NCI-H82 treated with DMSO at 0.1 percent for 48 hours (cell line): ENCODE results near the gene KCNJ4.

Source experiments
- DNase-seq: peaks from one replicate; lab custom pipeline; 2025; ENCODE audit not compliant: unreplicated experiment; lab: John Stamatoyannopoulos, UW

Gene KCNJ4

DNA sequence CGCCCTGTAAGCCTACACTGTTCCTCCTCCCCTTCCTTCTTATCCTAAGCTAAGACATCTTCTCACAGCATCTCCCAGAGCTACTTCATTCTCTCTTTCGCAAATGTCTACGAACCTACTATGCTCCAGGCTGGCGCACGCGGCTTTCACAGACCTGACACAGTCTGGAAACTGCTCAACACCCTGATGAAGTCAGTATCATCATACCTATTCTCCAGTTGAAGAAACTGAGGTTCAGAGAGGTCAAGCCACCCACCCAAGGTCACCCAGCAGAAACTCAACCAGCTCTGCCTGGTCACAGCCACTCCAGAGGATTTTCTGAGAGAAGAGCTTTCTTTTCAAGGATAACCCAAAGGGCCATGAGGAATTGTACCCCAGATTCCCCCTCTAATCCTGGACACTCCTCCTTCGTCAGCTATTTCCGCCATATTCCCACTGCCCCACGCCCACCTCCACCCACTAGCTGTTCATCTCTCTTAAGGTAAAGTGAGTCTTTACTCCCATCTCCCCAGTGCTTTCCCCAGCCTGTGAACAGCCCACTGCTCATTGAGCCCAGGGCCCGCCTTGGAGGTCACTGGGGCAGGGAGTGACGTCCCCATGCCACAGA lies 1.8 kb downstream of the KCNJ4 start:
- no peak for DNase-seq

DNA sequence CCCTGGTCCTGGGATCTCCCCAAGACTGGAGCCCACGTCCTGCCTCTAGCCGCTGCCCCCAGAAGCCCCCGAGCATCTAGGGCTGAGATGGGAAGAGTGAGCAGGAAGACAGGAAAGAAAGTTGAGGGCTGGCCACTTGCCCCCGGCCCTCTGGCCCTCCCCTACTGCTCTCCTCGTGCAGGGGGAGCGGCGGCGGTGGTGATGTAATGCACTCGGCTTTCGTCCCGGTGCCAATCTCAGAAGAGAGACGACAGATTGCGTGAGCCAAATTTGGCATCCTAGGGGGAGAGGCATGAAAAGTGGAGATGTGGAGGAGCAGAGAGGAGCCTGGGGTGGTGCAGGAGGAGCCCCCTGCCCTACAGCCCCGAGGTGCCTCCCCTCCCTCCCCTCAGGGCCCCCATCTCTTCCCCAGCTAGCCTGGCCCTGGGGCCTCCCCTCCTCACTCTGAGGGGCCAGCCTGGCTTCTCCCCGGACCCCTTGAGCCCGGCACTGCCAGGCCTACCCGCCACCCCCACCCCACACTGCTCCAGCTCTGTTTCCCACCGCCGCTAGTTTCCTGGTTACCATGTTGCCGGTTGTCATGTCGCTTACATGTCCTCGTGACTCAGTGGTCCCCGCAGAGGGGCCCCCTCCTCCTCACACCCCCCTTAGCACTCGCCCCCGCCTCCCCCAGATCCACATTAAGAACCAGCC lies 2.5 kb downstream of the KCNJ4 start:
- DNase-seq = no peak

DNA sequence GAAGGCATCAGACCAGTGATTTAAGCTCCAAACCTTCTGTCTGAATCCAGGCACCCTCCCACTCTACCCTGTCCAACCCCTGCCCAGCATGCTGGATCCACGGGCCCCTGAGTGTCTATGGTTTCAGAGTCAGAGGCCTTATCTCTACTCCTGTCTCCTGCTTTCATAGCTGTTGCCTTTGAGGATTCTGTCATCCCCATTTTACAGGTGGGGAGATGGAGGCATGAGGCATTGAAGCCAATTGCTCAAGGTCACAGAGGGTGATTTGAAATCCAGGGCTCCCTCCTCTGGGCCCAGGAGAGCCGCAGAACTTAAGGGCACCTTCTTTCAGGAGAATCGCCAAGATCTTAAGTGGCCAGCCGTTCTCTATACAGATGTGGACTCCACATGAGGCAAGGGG lies 3.1 kb downstream of the KCNJ4 start:
- no peak for DNase-seq

DNA sequence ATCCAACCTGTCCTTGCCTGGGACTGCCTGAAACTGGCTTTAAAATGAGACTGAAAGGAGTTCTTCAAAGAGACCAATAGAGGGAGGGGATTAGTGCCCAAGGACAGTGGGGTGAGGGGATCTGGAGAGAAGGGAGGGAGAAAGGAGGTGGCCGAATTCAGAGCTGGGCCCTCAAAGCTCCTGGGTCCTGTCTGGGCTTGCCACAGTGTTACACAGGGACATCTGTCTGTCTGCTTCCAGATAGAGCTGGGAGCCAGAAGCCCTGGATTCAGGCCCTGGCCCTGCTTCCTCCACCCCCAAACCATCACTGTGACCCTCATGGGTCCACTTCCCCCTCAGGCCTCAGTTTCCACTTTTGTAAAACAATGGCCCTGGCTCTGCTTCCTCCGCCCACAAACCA lies 3.6 kb downstream of the KCNJ4 start:
- no peak for DNase-seq

DNA sequence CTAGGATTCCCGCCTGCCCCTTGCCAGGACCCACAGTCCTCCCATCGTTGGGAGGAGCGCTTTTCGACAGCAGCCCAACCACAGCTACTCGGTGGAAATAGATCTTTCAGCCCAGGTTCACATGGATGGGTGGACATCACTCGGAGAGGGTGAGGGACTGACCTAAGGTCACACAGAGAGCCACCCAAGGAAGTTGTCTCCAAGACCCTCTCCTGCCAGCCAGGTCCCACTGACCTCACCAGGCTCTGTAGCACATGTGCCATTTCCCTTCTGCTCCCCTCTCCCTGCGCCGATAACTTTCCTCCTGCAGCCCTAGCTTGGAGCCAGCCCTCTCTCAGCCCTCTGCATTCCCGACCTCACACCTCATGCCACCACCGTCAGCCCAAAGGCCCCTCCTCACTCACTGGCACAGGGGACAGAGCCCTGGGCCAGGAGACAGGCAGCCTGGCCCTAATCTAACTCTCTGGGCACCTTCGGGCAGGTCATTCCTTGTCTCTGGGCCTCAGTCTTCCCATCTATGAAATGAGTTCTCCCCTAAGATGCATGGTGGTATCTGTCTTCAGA lies 4.7 kb downstream of the KCNJ4 start:
- no peak for DNase-seq

DNA sequence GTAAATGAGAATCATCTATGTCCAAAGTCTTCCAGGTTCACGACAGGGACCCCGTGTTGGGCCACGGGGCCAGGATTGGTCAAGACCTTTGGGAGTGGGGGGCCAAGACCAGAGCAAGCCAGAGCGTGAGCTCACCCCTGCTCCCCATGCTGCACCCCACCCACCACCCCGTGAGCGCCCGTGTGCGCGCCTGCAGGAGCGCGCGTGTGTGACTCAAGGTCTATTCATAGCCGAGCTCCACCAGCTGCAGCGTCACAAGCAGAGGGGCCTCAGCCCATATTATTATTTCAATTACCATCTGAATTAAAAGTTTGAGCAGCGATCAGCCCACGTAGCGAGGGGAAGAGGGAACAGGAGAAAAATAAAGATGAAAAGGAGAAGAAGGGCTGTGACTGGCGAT lies 5.2 kb downstream of the KCNJ4 start:
- no peak for DNase-seq

DNA sequence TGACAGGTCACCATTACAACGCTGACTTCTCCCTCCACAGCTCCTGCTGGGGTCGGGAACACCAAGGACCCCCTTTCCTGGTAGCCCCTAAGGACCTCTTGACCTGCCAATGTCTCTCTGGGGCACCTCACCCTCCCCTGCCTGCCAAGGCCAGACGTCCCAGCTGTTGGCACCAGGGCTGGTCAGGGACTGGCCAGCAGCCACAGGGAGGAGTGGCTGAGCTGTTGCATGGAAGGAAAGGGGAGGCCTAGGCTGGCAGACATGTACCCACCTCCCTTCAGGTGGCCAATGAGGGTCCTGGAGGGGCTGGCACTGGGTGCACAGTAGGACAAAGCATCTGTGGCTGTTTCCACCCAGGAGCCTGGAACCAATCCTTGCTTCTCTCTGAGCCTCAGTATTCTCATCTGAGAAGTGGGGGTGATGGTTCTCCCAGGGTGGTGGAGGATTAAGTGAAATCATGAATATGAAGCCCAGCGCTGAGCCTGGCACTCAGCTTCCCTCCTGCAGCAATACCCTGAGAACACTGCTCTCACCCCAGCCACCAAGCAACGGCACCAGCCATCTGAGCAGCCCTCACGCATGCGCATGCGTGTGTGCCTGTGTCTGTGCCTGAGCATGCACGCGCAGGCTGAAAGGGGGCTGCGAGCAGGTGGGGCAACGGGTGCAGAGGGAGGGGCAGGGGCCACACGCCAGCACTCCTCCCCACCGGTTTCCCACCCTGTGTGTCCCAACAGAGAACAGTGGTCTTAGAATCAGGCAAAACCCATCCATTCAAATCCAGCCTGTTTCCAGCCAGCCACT lies 5.9 kb downstream of the KCNJ4 start:
- DNase-seq = no peak

DNA sequence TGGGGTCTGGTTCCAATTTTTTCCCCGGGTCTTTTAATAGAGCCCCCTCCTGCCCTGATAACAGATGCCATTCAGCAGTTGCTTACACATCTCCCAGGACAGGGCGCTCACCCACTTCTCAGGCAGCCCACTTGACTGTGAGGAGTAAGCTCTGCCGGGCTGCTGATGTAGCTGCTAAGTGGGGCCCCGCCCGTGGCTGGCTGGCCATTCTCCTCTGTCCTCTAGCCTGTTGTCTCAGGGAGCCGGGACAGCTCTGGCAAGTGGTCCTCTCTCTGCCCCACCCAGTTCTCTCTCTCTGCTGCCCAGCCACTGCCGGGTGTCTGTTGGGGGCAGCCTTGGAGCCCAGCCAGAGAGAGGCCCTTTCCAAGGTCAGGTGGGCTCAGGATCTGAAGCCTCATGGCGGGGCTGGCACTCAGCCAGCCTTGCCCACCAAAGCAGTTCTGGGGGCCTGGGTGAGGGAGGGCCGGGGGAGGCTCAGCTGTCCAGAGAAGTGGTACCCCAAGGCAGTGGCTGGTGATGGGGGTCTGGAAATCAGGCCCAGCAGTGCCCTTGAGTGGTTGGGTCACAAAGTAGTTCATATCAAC lies 8.9 kb downstream of the KCNJ4 start:
- DNase-seq = no peak

DNA sequence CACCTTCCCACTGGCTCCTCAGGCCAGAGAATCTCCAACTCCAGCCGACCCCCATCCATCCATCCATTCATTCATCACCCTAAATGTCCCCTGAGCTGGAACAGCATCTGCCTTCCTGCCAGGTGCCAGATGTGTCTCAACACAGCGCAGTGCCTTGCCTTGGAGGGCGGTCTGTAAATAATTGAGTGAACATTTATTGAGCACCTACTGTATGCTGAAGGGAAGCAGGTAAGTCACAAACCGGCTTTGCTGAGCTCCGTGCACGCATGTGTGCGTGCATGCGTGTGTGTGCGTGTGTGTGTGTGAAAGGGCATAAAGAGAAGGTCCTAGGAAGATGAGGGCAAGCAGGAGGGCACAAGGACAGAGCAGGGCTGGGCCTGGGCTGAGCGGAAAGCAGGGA lies 10.2 kb downstream of the KCNJ4 start:
- no peak for DNase-seq

DNA sequence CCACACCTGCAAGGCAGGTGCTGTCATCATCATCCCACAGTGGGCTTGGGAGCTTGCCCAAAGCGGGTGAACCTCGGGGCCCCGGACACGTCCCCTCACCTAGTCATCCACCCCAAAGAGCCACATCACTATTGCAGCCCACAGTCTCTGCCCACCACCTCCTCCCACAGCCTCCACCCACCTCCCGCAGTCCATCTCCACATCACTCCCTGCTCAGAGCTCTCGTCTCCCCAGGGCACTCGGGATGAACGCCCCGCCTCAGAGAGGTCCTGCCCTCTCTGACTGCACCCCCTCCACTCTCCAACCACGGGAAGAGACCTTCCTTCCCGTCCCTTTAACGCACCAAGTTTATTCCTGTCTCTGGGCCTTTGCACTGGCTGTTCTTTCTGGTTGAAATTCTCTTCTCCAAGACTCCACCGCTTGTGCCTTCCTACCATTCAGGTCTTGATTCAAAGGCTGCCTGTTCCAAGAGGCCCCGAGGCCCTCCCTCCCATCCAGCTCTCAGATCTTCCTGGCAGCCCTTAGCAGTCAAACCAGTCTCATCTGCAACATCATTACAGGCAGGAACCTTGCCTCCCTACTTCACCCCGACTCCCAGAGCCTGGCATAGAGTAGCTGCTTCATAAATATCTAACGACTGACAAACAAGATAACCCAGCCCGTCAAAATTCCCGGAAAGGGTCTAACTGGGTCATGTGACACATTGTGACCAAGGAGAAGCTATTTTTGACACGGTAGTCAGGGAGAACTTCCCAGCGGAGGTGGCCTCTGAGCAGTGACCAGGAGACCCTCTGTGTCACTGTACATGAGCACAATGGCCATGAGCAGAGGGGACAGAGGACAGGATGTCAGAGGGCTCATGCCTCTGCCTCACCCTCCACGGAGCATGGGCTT lies 11.1 kb downstream of the KCNJ4 start:
- DNase-seq = no peak

DNA sequence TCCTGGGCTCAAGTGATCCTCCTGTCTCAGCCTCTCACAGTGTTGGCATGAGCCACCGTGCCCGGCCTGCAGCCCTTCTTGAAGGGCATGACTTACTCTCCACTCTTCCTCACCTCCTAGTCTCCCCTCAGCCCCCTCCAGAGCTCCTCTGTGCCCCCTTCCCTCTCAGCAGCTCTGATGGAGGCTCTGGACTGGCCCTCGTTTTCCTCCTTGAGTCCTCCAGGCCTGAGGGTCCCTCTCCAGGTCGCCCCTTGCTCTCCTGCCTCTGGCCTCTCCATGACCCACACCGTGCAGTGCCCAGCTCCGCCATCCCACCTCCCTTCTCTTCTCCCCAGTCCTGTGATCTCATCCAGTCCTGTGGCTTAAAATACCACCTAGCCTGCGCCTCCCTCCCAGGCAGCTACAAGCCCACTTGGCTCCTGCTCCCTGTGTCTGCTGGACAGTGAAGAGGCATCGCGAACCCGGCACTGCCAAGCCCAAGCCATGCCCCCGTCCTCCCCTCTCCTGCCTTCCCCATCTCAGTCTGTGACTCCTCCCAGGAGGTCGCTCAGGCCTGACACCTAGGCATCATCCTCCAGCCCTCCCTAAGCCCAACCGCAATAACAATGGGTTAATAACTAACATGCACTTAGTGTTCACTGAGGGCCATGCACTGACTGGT lies 11.9 kb downstream of the KCNJ4 start:
- no peak for DNase-seq

DNA sequence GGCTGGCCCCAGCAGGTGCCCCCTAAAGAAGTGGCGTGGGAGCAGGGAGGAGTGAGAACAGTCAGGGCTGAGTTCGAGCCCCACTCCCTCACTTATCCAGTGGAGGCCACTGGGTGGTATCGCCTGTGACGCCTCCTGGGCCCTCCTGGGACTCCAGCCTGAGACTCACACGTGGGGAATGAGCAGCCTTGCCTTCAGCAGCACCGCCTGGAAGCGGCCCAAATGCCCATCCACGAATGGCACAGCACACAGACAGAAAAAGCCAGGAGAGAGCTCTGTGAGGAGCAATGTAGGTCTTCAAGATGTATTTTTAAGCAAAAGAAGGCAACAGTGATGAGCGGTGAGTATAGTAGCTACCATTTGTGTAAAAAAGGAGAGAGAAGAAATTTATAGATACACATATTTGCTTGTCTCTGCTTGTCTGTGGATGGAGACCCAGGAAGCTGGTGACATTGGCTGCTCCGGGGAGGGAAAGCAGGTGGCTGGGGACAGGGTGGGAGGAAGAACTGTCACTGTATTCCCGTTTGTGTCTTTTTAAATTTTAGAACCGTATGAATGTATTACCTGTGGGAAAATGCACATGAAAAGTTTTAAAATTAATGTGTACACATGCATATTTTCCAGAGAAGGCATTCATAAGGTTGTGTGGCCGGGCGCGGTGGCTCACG lies 13.2 kb downstream of the KCNJ4 start:
- DNase-seq = no peak

DNA sequence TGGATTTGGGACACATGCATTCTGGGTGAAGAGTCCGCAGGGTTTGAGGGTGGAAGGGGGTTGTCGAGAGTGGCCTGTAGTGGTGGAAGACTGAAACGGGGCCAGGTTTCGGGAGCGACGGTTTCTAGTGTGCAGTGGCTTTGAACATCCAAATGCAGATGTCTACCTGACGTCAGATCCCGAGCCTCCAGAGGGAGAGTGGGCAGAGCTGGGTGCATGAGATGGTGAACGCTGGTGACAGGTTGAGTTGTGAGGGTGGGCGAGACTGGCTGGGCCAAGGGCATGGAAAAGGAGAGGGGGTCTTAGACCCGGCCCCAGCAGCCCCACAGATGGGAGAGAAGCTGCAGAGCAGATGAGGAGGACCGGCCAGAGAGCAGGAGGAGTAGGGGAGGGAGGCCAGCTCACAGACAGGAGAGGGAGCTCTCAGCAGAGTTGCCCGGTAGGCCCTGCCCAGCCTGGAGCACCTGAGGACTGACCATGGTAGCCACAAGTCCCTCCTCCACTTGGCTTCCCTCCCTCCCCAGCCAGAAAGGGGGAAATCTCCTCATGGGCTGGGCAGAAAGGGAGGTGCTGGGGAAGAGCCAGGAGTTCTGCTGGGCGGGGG lies 14.2 kb downstream of the KCNJ4 start:
- DNase-seq = no peak

DNA sequence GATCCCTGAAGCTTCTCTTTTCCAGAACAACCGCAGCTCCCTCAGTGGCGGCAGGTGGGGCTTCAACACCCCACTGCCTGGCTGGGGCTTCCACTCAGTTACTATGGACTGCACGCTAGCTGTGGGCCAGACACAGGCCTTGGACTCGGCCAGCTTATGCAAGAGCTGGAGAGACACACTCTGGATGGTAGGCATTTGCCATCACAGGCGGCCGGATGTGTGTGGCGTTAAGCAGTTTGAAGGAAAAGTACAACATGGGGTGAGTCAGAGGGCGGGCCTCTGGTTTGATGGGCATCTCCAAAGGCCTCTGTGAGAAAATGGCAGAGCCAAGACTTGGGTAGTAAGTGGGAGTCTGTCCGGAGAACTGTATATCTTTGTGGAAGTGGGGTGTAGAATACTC lies 17.6 kb downstream of the KCNJ4 start:
- no peak for DNase-seq

DNA sequence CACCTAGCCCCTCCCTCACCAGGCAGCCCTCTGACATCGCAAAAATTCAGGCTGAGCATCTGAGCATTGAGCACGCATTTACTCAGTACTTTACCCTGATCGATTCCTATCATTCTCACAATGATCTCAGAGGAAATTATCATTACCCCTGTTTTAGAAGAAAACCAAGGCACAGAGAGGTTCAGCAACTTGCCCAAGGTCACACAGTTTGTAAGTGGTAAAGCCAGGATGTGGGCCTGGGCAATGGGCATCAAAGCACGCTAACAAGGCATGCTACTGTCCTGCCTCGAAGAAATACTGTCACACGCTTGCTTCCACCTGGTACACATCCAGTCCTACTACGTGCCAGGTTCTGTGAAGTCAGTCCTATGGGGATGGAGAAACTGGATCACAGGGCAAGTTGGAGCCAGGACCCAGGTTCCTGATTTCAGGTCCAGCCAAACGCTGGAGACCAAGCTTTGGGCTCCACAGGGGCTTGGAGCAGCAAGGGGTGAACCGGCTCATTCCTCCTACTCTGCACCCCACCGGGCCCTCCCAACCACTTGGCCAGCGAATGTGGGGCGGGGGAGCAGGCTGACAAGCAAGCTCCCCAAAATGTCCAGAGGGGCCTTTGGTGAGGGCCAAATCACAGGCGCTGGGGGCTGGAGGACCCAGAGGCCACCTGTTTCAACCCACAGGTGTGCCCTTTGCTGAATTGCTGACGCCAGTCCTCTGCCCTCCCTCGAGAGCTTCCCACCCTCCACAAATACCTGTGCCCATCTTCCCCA lies 18.2 kb downstream of the KCNJ4 start:
- no peak for DNase-seq

DNA sequence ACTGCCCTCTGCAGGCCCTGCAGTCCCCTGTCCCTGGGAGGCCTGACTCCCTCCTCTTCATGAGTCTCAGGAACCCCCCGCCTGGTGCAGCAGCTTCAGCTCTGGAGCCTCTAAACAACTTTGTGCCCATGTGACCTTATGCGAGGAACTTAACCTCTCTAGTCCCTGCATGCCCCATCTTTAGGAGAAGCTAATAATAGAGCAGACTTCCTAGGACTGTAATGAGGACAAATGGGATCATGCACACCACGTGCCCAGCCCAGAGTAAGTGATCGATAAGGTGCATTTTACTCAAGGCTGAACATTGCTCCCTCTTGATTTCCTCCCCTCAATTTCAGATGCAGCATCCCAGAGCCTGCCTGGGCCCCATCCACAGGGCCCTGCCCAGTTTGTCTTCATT lies 19.0 kb downstream of the KCNJ4 start:
- DNase-seq = no peak

DNA sequence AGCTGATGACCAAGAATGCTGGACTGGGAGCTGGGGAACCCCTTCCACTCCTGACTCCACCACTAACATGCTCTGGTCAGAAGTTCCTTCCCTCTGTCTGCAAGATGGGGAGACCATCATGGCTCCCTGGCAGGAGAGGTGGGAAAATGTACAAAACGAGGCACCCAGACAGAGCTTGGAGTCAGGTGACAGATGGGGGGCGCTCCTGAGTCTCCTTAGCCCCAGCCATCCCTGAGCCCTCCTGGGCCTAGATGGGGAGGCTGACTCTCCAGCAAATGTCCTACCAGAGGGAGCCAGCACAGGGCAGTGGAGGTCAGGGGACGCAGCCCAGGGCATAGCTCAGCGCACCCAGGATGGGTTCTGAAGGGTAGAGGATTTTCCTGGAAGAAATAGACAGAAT lies 20.0 kb downstream of the KCNJ4 start:
- DNase-seq = no peak

DNA sequence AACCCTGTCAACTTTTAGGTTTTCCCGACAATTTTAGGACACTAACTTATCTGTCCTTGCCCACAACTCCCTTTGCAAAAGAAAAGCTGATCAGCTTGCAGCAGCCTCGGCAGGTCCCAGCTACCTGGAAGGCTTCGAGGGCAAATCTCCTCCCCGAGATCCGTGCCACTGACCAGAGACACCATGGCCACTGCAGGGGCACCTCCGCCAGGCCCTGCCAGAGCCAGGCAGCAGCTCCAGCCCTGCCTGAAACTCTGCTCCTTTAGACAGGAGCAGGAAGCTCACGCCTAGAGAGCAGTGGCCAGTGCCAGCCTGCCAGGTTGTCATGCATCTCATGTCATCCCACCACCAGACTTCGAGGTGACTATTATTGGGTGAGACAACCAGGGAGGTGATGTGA lies 21.1 kb downstream of the KCNJ4 start:
- DNase-seq = no peak
